GM19035 (cell line): ENCODE data around the gene TARS3.
"Not testable (repeated sequence)": the region's sequence is repeated elsewhere in the genome, so short reads cannot be mapped to it uniquely, and the experiment has no call there.

Source experiments
- ATAC-seq: cut with Tn5 transposase; IDR thresholded peaks from one replicate; pipeline ENCODE4 v1.9.1; 2021; ENCODE audit not compliant: unreplicated experiment

TARS3 gene

DNA sequence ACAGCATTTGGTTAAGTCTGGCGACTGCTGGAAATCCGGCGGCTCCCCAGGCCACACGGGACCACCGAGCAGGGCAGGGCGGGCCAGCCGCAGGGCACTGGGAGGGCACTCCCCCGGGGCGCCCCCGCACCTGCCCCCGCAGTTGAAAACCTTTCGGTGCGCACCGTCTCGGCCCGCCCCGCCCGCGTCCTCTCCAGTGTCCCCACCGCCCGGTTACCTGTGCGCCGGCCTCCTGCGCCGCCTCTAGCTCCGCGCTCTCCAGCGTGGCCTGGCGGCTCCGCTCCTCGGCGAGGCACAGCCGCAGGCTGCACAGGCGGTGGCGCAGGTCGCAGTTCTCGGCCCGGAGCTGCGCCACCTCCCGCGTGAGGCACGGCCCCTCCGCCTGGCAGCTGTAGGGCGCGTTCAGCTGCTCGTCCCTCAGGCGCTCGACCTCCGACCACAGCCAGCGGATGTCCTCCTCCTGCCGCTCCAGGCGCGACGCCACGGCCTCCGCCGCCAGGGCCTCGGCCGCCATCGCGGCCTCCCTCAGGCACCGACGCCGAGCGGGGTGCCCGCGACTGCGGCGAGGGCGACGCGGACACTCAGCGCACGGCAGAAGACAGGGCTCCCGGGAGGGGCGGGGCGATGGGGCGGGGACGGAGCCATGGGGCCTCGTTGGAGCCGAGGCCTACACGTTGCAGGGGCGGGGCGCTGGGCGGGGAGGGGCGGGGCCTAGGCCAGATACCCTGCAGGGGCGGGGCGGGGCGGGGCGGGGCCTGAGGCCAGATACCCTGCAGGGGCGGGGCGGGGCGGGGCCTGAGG is at the start of gene TARS3:
TARS3 (minus strand) TSS at position 600 of the 801 bp plus-strand sequence; CDS start at position 514, 86 bp downstream.
- peak; percentile 87 for ATAC-seq

DNA sequence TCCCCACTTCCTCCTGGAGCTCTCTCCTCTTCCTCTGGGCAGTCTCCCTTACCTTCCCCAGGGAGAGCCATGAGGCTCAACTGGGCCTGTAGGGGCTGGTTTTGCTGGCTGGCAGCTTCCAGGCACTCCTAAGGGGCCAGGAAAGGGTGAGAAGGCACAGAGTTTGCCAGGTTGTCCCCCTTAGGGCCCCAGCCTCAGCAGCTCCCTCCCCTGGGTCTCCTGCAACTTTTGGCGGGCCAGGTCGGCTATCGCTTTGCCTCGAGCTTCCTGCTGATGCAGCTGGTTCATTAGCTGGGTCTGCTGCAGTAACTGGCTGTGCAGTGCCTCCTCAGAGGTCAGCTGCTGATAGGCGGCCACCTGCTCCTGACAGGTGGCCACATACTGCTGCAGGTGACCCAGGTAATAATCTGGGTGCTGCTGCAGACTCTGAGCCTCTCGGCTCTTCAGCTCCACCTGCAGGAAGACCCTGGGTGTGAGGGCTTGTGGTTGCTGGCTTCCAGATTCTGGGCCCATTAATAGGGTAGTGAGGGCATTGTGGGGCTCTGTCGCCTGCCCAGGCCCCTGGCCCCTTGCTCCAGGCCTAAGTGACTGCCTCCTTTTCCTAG is 49.3 kb upstream of the TARS3 start:
- ATAC-seq, result no peak

DNA sequence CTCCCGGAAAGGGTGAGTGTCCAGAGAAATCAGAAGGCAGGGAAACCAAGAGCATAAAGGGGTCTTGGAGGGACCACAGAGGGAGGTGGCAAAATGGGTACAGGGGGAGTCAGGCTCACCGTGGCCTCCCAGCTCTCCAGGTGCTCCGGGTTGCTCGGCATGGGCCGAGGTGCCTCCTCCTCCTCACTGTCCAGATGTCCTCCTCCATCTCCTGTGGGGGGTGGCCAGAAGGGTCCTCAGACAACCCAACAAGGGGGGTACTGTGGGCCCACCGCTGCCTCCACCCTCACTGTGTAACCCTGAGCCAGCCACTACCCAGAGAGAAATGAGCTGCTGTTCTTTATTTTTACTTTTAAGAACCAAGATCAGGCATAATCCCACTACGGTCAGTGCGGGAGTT is 48.6 kb upstream of the TARS3 start:
- ATAC-seq, result no peak

DNA sequence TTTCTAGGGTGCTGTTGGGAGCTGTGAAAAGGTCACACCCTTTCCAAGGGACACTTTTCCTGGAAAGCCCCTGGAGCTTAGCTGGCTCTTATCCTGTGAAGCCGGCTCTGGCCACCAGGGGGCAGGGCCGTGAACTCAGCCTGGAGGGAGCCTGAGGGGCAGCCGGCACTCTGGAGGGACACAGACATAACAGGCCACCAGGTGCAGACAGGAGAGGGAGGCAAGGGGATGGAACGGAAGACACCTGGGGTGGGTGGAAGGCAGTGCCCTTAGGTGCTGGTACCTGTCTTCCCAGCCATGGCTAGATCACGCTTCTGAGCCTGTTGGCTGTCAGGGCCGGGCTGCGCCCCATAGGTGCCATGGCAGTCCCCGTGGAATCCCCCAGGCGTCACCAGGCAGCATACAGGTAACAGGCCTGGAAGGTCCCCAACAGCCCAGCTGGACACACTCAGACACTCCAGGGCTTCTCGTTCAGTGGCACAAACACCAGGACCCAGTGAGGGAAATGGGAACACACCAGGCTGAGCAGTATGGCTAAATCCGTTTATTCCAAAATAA is 42.9 kb upstream of the TARS3 start:
- ATAC-seq, result not testable (repeated sequence)

DNA sequence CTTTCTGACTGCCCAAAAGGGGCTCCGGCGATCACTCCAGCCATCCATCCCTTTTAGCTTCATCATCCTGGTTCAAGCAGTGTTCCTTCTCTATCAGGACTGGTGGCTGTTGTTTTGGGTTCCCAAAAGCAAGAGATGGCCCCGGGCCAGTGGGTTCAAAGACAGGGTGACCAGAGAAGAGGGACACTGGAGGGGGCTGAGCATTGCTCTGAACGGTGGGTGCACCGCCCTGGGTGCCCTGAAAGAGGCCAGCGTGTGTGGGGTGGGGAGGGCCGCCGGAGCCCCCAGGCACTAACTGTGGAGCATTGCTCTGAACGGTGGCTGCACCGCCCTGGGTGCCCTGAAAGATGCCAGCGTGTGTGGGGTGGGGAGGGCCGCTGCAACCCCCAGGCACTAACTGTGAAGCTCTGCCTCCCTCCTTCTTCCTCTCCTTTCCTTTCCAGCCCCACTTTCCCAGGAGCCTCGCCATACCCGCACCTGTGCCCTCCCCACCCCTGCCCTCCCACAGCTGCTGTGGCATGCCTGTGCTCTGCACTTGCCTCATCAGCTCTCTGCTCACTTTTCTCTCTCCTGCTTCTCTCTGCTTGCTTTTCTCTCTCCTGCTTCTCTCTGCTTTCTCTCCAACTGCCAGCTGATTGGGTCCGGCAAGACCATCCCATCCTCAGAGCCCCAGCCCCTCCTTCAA is 41.6 kb upstream of the TARS3 start:
- no peak for ATAC-seq

DNA sequence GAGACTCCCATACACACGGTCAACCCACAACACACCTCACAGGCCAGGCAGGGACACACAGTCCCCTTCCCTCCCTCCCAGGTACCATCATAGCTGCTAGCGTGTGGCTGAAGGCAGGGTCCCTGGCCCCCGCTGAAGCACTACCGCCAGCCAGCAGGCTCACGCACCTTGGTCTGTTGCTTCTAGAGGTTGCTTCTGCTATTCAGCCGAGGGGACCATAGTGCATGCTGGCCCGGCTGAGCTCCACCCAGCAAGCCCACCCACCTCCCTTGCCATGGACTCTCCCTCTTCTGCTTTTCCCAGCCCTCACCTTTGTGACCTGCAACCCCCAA is 41.0 kb upstream of the TARS3 start:
- not testable (repeated sequence) for ATAC-seq

DNA sequence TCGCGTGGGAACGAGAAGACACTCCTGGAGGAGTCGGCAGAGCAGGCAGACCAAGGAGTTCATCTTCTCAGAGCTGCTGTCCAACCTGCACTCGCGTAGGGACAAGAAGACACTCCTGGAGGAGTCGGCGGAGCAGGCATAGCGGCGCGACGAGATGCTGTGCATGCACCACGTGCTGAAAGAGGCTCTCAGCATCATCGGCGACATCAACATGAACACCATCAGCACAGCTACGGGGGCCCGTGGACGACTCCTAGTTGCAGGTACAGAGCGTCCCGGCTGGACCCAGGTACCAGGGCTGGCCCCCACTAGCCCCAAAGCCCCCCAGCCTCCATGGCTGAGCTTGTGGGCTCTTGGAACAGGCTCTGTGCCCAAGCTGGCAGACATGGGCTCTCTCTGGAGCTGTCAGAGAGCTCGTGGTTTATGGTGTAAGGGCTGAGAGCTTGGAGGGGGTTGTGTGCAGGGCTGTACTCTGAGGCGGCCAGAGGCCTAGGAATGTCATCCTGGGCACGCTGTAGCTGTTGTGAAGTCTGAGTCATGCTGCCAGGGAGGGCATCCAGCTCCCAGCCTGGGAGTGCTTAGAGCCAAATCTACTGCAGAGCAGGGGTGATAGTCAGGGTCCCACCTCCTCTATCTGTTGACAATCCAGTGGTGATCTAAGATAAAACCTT is 40.5 kb upstream of the TARS3 start:
- ATAC-seq, result not testable (repeated sequence)

DNA sequence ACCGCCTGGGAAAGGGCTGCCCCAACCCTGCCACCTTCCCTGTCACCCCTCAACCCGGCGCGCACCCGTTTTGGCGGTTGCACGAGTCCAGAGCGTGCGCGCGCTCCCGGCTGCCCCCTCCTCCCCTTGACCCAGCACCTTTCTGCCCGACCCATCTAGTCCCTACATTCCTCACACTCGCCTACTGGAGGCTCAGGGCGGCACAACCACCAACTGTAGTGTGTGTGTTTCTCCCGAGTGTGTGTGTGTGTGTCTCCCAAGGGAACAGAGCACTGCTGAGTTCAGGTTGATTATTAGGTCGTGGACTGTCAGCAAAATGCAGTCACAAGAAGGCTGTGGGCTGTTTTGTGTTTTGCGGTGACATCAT is 22.4 kb upstream of the TARS3 start:
- ATAC-seq, result peak; percentile 30

DNA sequence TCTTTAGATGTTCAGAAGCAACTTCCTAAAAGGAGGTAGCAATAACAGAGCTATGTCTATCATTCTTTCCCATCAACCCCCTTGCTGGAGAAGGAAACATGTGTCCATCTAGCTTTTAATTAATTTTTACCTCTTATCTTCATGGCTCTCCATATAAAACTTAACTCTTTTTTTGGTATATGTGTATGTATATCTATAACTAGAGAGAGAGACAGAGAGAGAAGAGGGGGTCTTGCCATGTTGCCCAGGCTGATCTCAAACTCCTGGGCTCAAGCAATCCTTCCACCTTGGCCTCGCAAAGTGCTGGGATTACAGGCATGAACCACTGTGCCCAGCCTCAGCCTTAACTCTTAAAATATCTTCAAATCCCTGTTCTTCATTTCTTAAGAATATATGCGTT is 10.6 kb upstream of the TARS3 start:
- not testable (repeated sequence) for ATAC-seq

DNA sequence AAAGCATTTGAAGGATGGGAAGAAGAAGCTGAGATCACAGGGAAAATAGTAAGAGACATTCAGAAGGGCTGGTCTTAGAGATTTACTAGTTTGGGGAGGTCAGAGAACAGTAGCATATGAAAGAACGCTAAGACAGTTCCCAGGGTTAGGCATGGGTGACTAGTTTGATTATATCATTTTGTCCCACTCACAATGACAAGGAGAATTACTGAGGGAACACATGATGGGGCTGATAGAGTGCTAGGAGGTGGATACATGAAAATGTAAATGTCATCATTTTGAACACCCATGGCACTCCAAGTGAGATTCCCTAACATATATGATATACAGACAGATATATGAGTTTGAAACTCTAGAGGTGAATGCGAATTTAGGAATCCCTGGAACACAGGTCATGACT is 9.3 kb upstream of the TARS3 start:
- no peak for ATAC-seq

DNA sequence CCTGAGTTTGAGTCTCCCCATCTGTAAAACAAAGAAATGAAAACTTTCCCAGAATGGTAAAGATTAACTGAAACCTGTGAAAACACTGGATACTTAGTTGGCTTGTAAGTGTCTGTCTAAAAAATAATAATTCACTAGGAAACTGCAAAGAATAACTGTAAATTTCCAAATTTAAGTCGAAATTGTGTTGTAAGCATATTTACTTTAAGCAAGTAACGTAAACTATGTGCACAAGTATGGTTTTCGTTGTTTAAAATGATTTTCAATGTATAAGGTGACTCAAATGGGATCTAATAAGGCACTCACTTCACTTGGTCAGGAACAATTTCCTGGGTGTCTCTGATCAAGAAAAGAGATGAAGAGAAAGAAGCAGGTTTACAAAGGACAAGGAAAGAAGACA is 8.5 kb upstream of the TARS3 start:
- no peak for ATAC-seq

DNA sequence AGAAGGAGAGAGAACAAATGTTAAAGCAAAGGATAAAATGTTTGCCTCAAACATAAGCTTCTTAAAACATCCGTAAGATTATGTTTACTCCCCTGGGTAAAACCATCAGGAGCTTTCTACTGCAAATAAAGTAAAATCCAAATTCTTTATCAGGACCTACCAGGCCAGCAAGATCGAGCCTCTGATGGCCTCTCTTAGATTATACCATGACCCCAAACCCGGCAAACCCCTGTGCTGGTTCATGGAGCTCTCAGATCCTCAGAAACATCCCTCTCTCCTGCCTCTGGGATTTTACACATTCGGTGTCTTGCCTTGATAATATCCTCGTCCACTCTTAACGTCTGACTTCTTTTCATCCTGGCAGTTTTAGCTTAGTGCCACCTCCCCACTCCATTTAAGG is 7.5 kb upstream of the TARS3 start:
- ATAC-seq, result no peak

DNA sequence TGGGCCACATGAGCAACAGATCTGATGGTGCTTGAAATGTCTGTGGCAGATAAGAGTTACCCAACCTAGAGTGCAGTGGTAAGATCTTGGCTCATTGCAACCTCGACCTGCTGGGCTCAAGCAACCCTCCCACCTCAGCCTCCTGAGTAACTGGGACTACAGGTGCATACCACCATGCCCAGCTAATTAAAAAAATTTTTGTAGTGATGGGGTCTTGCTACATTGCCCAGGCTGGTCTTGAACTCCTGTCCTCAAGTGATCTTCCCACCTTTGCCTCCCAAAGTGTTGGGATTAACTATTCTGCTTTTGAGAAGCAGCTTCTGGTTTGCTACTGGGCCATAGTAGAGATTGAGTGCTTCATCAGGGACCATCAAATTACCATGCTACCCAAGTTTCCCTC is 2.9 kb upstream of the TARS3 start:
- ATAC-seq, result no peak

DNA sequence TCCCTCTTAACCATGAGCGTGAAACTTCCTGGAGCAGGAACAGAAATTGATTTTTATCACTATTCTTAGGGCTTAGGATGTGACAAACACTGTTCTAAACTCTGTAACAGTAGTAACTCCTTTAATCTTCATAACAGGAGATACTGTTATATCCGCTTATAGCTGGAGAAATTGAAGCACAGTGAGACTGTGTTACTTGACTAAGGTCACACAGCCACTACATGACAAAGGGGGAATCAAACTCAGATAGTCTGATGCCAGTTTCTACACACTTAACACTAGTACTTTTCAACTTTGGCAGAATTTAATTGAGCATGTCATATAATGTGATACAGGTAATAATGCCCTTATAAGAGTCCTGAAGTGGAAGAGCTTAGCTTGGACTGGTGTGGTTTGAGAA is 800 bp upstream of the TARS3 start:
- ATAC-seq, result no peak

DNA sequence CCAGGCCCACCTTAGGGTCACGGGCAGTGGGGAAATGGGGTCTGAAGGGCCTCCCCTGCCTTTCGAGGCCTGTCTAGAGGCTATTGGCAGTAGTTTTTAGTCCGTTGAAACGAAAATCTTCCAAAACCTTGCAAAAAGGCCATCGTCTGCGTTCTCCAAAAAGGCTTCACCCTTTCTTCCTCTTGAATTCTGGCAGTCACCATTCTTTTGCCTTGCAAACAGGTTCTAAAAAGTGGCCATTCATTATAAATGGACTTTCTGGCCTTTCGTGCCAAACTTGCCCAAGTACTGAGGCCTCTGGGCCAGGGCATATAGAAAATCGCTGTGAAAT is 367 bp upstream of the TARS3 start:
- ATAC-seq, result no peak

DNA sequence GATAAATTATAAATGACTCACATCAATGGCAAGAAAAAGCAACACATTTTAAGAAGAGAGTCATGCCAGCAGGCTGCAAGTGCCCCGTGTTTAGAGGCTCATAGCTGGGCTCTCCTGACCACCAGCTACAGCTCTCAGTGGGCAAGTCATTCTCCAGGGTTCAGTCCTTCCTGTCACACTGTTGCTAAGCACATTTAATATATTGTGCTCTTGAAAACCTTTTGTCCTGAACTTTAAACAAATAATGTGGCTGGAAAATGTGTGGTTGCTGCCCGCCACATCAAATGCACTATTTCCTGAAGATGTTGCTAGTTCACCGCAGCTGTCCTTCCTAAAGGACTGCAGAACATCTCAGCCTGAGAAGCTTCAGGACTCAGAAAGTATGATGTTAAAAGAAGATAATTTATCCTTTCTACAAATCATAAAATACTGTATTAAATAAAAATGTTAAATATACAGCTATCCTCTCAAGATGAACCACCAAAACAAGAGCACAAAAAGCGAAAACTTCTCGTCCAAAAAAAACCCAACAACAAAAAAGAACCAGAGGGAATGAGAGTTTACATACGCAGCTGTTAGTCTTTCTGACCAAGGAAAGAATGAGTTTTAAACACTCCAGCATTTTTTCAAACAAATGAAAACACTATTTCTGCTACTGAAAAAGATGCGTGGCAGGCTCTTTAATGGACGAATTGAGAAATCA is 951 bp downstream of the TARS3 start:
- ATAC-seq, result peak; percentile 41

DNA sequence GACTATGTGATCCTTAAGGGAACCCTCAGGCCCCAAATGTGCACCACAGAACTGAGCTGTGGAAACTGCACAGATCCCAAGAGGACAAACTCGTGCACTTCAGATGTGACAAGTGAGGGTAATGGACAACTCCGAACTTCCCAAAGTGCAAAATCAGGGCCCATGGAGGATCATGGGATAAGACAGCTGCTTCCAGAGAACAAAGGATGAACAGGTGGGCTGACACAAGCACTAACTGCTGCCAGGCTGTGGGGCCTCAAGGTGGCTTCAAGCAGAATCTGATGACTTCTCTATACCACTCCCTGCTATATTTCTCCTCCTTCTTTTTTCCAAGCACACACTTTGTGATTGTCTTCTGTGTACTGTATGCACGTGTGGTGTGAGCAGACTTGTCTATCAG is 5.4 kb downstream of the TARS3 start:
- no peak for ATAC-seq

DNA sequence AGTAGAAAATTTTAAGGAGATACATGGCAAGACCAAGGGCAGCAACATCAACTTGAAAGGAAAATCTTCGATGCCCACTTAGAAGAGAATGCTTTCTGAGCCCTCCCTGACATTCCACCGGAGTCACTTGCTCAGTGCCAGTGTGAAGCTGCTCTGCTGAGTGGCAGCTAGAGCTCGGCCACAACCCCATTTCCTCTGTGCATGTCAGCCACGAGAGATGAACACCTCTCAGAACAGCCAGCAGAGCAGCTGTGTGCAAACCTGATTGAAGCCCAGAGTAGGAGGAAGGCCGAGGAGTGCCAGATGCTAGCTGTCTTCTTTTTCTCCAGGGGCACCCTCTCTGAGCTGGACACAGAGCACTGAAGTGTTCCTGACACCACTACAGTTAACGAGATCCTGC is 12.2 kb downstream of the TARS3 start:
- ATAC-seq, result no peak

DNA sequence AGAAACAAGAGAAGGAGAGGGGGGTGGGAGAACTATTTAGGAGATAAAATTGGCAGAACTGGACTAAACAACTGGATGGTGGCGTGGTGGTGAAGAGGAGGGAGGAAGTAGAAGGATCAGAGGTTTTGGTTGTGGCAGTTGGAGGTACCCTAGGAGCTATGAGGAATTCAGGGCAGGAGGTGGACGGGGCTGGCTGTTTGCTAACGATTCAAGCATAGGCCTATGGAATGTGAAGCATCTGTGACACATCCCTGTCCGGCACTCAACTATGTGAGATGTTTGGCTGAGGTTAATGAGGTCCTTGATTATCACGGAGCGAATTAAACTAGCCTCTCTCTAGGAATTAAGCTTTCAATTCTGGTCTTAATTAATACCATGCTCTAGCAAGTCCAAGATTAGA is 13.5 kb downstream of the TARS3 start:
- ATAC-seq, result no peak

DNA sequence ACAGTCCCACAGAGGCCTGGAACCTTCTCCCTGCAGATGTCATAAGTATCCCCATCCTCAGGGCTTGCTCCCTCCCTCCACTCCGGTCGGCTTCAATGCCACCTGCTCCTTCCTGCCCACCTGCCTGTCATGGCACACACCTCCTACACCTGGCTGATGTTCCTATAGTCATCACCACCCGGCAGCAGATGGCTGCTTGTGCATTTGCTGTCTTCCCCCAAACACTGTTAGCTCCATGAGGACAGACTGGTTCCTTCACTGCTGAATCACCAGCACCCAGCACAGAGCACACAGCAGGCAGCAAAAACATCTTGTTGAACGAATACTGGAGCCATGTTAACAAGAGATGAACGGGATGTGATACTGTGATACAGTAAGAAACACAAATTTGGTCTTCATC is 14.8 kb downstream of the TARS3 start:
- no peak for ATAC-seq

DNA sequence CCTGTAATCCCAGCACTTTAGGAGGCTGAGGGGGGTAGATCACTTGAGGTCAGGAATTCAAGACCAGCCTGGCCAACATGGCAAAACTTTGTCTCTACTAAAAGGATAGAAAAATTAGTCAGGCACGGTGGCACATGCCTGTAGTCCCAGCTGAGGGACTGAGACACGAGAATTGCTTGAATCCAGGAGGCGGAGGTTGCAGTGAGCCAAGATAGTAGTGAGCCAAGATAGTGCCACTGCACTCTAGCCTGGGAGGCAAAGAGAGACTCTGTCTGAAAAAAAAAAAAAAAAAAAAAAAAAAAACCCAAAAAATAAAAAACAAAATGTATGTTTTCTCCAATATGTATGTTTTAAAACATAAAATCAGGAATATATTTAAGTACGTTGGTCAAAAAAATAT is 16.3 kb downstream of the TARS3 start:
- ATAC-seq, result no peak
